Measurements from ENCODE around the gene RPS15.
"Not testable (repeated sequence)": the region's sequence is repeated elsewhere in the genome, so short reads cannot be mapped to it uniquely, and the experiment has no call there.

Gene RPS15

DNA sequence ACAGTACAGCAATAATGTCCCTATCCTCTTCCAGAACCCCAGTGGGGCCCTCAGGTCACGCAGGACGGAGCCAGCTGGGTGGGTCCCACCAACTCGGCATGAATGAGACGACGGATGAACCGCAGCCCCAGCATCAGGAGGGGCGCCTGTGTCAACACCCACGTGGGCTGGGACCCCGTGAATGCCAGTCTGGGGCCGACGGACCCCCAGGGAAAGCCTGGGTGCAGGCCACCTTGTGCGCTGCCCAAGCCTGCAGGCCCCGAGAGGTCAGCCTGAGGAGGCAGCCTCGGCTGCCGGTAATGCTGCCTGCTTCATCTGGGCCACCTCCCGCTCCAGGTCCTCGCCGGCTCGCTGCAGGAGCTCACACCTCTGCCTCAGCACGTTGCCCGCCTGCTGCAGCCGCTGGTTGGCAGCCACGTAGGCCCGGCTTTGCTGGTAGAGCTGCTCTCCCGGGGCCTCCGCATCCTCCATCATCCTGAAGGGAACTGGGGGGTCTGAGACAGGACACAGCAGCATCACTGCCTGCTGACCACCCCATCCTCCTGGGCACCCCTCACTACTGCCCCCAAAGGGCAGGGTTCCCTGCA, 36.7 kb downstream of the RPS15 start:
- DNase-seq (ENCODE audit: extremely low read depth, low read depth) = no peak
- no peak for TF ChIP-seq CTCF (IDR thresholded peaks at IDR 0.05; ENCODE audit: low read depth, low read length)

- no peak for TF ChIP-seq CTCF (IDR thresholded peaks at IDR 0.05; ENCODE audit: low read depth, low read length)
- DNase-seq (ENCODE audit: extremely low read depth, low read depth) = no peak
Observed at GRCh38 chr19:1475751-1476437, 37.7 kb downstream of the RPS15 start.

GRCh38 chr19:1477056-1477455, 38.9 kb downstream of the RPS15 start:
- not testable (repeated sequence) for DNase-seq (ENCODE audit: extremely low read depth, low read depth)

- peak; percentile 76 for DNase-seq (ENCODE audit: extremely low read depth, low read depth)
- no peak for TF ChIP-seq CTCF (IDR thresholded peaks at IDR 0.05; ENCODE audit: low read depth, low read length)
Observed at GRCh38 chr19:1478934-1479707, 40.9 kb downstream of the RPS15 start, which contains the start of gene C19orf25. Gene C19orf25, minus strand, starts transcription at chr19:1479215. Its CDS starts 312 bp downstream, at chr19:1478903.

- no peak for TF ChIP-seq CTCF (IDR thresholded peaks at IDR 0.05; ENCODE audit: low read depth, low read length)
- DNase-seq (ENCODE audit: extremely low read depth, low read depth) = no peak
Observed at GRCh38 chr19:1481224-1481892, 43.2 kb downstream of the RPS15 start.

- TF ChIP-seq CTCF (IDR thresholded peaks at IDR 0.05; ENCODE audit: low read depth, low read length) = no peak
- no peak for DNase-seq (ENCODE audit: extremely low read depth, low read depth)
Observed at GRCh38 chr19:1481893-1482360, 43.7 kb downstream of the RPS15 start.

GRCh38 chr19:1482361-1483130, 44.4 kb downstream of the RPS15 start:
- no peak for DNase-seq (ENCODE audit: extremely low read depth, low read depth)
- TF ChIP-seq CTCF (IDR thresholded peaks at IDR 0.05; ENCODE audit: low read depth, low read length) = no peak
